ACHN (cell line): ENCODE data around the gene CTSE.

Experiments
- DNase-seq: peaks from one replicate; pipeline ENCODE4 v3.0.0-alpha.2; 2015
- in situ Hi-C: cut with HindIII; loops from 2 replicates; pipeline ENCODE4 v1.10.0; 2017; ENCODE audit warnings: low sequenced_read_pairs, low pct_ligation_motif_present, low pct_unique_long_range_greater_than_20kb

The CTSE gene

DNA sequence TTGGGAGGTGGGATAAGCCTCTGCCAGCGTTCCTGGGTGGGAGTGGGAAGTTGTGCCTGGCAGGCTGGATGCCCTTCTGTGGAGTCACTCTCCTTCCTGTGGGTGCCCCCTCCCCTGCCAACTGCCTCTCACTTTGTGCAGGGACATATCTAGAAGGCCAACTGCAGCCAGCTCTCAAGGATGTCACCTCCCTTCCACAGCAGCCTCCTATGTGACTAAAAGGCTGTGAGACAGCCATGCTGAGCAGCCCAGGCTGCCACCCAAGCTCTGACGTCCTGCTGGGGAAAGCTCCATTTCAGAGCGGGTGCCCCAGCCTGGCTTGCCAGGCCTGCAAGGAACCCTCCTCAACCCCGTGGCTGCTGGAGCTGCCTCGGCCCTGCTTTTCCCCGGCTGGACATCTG is 60.9 kb downstream of the CTSE start:
- in situ Hi-C loops, result no loop called here
- no peak for DNase-seq

DNA sequence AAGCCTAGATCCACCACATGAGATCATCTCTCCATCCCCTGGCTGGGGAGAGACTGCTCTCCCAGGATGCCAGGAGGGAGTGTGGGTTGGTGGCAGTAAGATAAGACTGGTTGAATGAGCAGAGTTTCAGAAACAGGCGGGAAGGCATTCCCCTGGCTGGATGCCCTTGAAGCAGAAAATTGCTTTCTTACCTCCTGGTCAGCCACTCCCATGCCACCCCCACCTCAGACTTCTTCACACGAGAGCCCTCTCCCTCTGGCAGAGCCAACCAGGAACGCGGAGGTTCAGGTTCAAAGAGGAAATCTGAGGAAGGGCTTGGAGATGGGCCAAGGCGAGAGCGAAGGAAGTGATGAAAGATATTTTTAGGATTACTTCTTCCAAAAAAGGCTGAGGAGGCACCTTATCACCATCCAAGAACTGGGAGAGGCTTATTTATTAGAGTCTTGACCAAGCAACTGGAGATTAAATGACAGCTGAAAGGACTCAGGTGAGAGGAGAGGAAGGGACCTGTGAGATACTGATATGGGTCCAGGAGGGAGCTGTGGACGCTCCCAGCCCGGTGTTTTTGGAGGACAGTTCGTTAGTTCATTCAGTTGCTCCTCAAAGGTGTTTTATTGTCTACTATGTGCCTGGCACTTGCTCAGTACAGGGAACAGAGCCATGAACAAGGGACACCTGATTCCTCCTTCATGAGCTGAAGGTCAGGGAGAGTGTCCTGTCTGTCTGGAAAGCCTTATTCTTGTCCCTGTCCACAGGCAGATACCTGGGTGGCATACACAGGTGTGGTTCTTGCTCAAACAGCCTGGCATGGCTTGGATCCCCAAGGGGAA is 61.5 kb downstream of the CTSE start:
- DNase-seq, result no peak
- in situ Hi-C loops, result no loop called here

DNA sequence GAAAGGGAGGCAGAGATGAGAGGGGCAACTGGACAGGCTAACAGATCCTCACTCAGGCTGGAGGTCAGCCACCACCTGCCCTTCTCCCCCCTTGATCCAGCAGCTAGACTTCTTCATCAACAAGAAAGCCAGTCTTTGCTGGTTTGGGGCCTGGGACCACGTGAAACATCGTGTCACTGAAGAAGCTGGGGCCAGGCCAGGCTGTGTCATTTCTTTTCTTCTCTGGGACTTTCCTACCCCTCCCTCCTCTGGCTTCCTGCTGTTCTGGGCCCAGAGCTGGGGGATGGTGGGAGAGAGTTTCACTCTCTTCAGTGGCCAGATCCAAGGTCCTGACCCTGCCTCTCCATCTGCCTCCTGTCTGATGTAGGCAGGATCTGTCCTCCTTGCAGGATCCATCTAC is 62.3 kb downstream of the CTSE start:
- no peak for DNase-seq
- in situ Hi-C loops, result no loop called here

DNA sequence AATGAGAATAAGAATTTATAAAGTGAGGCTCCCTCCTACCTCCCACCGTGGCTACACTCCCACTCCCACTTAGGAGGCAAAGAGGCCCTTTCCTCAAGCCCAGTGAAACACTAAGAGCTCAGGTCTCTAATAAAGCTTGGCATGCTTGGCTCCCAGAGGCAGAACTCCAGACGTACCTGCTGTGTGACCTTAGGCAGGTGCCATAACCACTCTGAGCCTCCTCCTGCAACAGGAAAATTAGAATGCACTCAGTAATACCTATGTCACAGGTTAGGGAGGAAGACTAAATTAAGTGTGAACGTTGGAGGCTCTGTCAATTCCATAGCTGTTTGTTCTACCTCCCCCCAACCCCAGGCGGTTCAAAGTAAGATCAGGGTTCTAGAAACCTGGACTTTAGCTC is 63.9 kb downstream of the CTSE start:
- no peak for DNase-seq
- in situ Hi-C loops, result no loop called here
